Neural progenitor cell (in vitro differentiated cells): ENCODE results near the gene FYCO1. TPM values are rescaled to one million over a fixed set of nuclear protein-coding genes. Genes with fewer than 3 reads are reported as not detected.

Experiments used
- DNase-seq: peaks from one replicate; pipeline ENCODE4 v3.0.0-alpha.2; 2016; ENCODE audit warnings: low spot score
- H2AFZ ChIP-seq: fragments of 200-600 bp; sonication (generic); replicated peaks from 2 replicates; pipeline ENCODE4 v1.6.1; 2016; ENCODE audit warnings: antibody characterized with exemption
- H3F3A ChIP-seq: fragments of 200-600 bp; sonication (generic); 2 replicates; pipeline ENCODE4 v1.6.1; 2016; ENCODE audit warnings: antibody characterized with exemption, low read depth
- H3K27ac ChIP-seq: fragments of 200-600 bp; sonication (generic); 2 replicates; pipeline ENCODE4 v1.5.1; 2016; ENCODE audit warnings: mild to moderate bottlenecking
- H3K27me3 ChIP-seq: fragments of 200-600 bp; sonication (generic); 2 replicates; pipeline ENCODE4 v1.6.1; 2016; ENCODE audit warnings: mild to moderate bottlenecking, moderate library complexity
- H3K36me3 ChIP-seq: fragments of 200-600 bp; sonication (generic); 2 replicates; pipeline ENCODE4 v1.5.1; 2016
- H3K4me1 ChIP-seq: fragments of 200-600 bp; sonication (generic); 2 replicates; pipeline ENCODE4 v1.6.1; 2016; ENCODE audit warnings: mixed run types
- H3K4me2 ChIP-seq: fragments of 200-600 bp; sonication (generic); 2 replicates; pipeline ENCODE4 v1.6.1; 2016
- H3K4me3 ChIP-seq: fragments of 200-600 bp; sonication (generic); 2 replicates; pipeline ENCODE4 v1.5.1; 2016
- H3K79me2 ChIP-seq: fragments of 200-600 bp; sonication (generic); 2 replicates; pipeline ENCODE4 v1.6.1; 2016; ENCODE audit warnings: low read depth
- H3K9ac ChIP-seq: fragments of 200-600 bp; sonication (generic); 2 replicates; pipeline ENCODE4 v1.6.1; 2016
- H3K9me3 ChIP-seq: fragments of 200-600 bp; sonication (generic); 2 replicates; pipeline ENCODE4 v1.5.1; 2016; ENCODE audit warnings: low read depth
- H4K20me1 ChIP-seq: fragments of 200-600 bp; sonication (generic); 2 replicates; pipeline ENCODE4 v1.6.1; 2016; ENCODE audit warnings: low read depth
- H3K27ac Mint-ChIP-seq: 3 replicates; pipeline ENCODE4 v1.8.0; 2021; ENCODE audit warnings: mixed read lengths
- H3K27me3 Mint-ChIP-seq: 2 replicates; pipeline ENCODE4 v1.8.0; 2022; ENCODE audit warnings: low read depth, mild to moderate bottlenecking, inconsistent platforms, moderate library complexity, mixed read lengths; ENCODE audit not compliant: insufficient read depth
- H3K36me3 Mint-ChIP-seq: 3 replicates; pipeline ENCODE4 v1.8.0; 2021; ENCODE audit warnings: mixed read lengths
- H3K4me1 Mint-ChIP-seq: 3 replicates; pipeline ENCODE4 v1.8.0; 2021; ENCODE audit warnings: mixed read lengths
- H3K4me3 Mint-ChIP-seq: 3 replicates; pipeline ENCODE4 v1.8.0; 2021; ENCODE audit warnings: mild to moderate bottlenecking, moderate library complexity, mixed read lengths
- H3K9me3 Mint-ChIP-seq: 3 replicates; pipeline ENCODE4 v1.8.0; 2020; ENCODE audit warnings: mixed read lengths
- CTCF ChIP-seq: fragments of 200-600 bp; sonication (generic); IDR thresholded peaks from 2 replicates; pipeline ENCODE4 v1.5.1; 2017; ENCODE audit warnings: antibody characterized with exemption, mild to moderate bottlenecking
- EZH2 ChIP-seq: fragments of 200-600 bp; sonication (generic); IDR thresholded peaks from 2 replicates; pipeline ENCODE4 v1.6.1; 2017; ENCODE audit warnings: antibody characterized with exemption, mild to moderate bottlenecking, moderate library complexity
- EZH2phosphoT487 ChIP-seq: fragments of 200-600 bp; sonication (generic); IDR thresholded peaks from 2 replicates; pipeline ENCODE4 v1.6.1; 2017; ENCODE audit warnings: antibody characterized with exemption
- total RNA-seq: library from RNA; depleted of rRNA; stranded (reverse); fragments of >200 nt; gene quantifications from 2 replicates; pipeline ENCODE4 v1.2.3, GENCODE V29; 2015; ENCODE audit warnings: low replicate concordance

FYCO1 gene
- total RNA-seq, 1 donor from 2014 or later, result 6.8 TPM

GRCh38 chr3:45884368-45885201, 111.0 kb downstream of the FYCO1 start:
- no peaks in the 10 kb centered on the region for H3K79me2 ChIP-seq
- no peaks in the 10 kb centered on the region for H3F3A ChIP-seq
- H3K4me3 ChIP-seq, result no peak overlapping the region
- H3K4me3 Mint-ChIP-seq, result no peak overlapping the region
- H3K4me1 Mint-ChIP-seq, result peaks cover 4% of the 10 kb centered on the region
- no peak for DNase-seq
- H3K9me3 ChIP-seq, result no peaks in the 10 kb centered on the region
- no peaks in the 10 kb centered on the region for H3K4me1 ChIP-seq
- H3K36me3 ChIP-seq, result no peaks in the 10 kb centered on the region
- no peak overlapping the region for H3K27ac Mint-ChIP-seq
- no peaks in the 10 kb centered on the region for H3K27me3 Mint-ChIP-seq
- no peaks in the 10 kb centered on the region for H3K9me3 Mint-ChIP-seq
- no peaks in the 10 kb centered on the region for H3K27me3 ChIP-seq
- no peak overlapping the region for H3K27ac ChIP-seq
- H4K20me1 ChIP-seq, result no peaks in the 10 kb centered on the region
- H3K36me3 Mint-ChIP-seq, result no peaks in the 10 kb centered on the region
- no peak for TF ChIP-seq EZH2phosphoT487
- no peak for TF ChIP-seq EZH2
- no peak for TF ChIP-seq CTCF
- no peak overlapping the region for H3K4me2 ChIP-seq
- H3K9ac ChIP-seq, result no peak overlapping the region
- no peak overlapping the region for H2AFZ ChIP-seq

- Mint-ChIP-seq H3K36me3 (no peaks in the 10 kb centered on the region), H3K4me1 (peaks cover 4% of the 10 kb centered on the region), H3K9me3 (no peaks in the 10 kb centered on the region), H3K4me3 (no peak overlapping the region), H3K27ac (no peak overlapping the region), H3K27me3 (no peaks in the 10 kb centered on the region)
- H3F3A ChIP-seq, result no peaks in the 10 kb centered on the region
- no peak for TF ChIP-seq CTCF
- H3K27ac ChIP-seq, result no peak overlapping the region
- no peak overlapping the region for H2AFZ ChIP-seq
- H4K20me1 ChIP-seq, result no peaks in the 10 kb centered on the region
- no peak overlapping the region for H3K9ac ChIP-seq
- H3K9me3 ChIP-seq, result no peaks in the 10 kb centered on the region
- no peaks in the 10 kb centered on the region for H3K36me3 ChIP-seq
- DNase-seq, result no peak
- H3K79me2 ChIP-seq, result no peaks in the 10 kb centered on the region
- no peak overlapping the region for H3K4me2 ChIP-seq
- H3K4me1 ChIP-seq, result no peaks in the 10 kb centered on the region
- H3K27me3 ChIP-seq, result no peaks in the 10 kb centered on the region
- no peak overlapping the region for H3K4me3 ChIP-seq
These were observed 114.3 kb downstream of the FYCO1 start for GRCh38 chr3:45881078-45882022.

GRCh38 chr3:45880725-45881077, 114.9 kb downstream of the FYCO1 start:
- no peaks in the 10 kb centered on the region for H3F3A ChIP-seq
- Mint-ChIP-seq H3K4me1 (peaks cover 4% of the 10 kb centered on the region), H3K36me3 (no peaks in the 10 kb centered on the region), H3K9me3 (no peaks in the 10 kb centered on the region), H3K4me3 (no peak overlapping the region), H3K27ac (no peak overlapping the region), H3K27me3 (no peaks in the 10 kb centered on the region)
- no peak overlapping the region for H3K27ac ChIP-seq
- H3K9ac ChIP-seq, result no peak overlapping the region
- H3K79me2 ChIP-seq, result no peaks in the 10 kb centered on the region
- no peak overlapping the region for H3K4me3 ChIP-seq
- H2AFZ ChIP-seq, result no peak overlapping the region
- H3K4me1 ChIP-seq, result no peaks in the 10 kb centered on the region
- no peaks in the 10 kb centered on the region for H3K9me3 ChIP-seq
- DNase-seq, result no peak
- no peaks in the 10 kb centered on the region for H3K27me3 ChIP-seq
- H4K20me1 ChIP-seq, result no peaks in the 10 kb centered on the region
- TF ChIP-seq EZH2phosphoT487 (no peak), EZH2 (no peak), CTCF (no peak)
- no peak overlapping the region for H3K4me2 ChIP-seq
- H3K36me3 ChIP-seq, result no peaks in the 10 kb centered on the region
